ENCODE data around the gene SCAMP1. TPM values are rescaled to one million over a fixed set of nuclear protein-coding genes. Genes with fewer than 3 reads are reported as not detected.
"Not testable (repeated sequence)": the region's sequence is repeated elsewhere in the genome, so short reads cannot be mapped to it uniquely, and the experiment has no call there.

The SCAMP1 gene
- total RNA-seq, 2 donors from 2014 or later, result 24.8 to 31.4 TPM

DNA sequence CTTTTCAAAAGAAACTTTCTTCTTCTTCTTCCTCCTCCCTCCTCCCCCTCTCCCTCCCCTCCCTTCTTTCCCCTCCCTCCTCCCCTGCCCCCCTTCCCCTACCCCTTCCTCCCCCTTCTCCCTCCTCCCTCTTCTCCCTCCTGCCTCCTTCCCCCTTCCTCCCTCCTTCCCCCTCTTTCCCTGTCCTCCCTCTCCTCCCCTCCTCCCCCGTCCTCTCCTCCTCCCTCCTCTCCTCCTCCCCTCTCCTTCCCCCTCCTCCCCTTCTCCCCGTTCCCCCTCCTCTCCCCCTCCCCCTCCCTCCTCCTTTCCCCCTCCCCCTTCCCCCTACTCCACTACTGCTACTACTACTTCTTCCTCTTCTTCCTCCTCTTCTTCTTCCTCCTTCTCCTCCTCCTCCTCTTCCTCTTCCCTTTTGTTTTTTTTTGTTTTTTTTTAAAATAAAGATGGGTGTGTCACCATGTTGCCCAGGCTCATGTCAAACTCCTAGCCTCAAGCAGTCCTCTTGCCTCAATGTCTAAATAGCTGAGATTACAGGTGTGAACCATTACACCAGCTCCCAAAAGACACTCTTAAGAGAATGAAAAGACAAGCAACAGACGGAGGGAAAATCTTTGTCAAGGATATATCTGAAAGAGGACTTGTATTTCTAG is 87.5 kb downstream of the SCAMP1 start:
- Histone ChIP-seq H3K27me3 (replicated peaks; ENCODE audit: insufficient read depth) (no peaks in the 10 kb centered on the region), H3K4me1 (ENCODE audit: control insufficient read depth in 1 of 2, low read depth in 2 of 2) (no peaks in the 10 kb centered on the region), H3K36me3 (peaks cover 9% of the 10 kb centered on the region), H3K4me3 (no peak overlapping the region), H3K9me3 (no peaks in the 10 kb centered on the region), H3K27ac (no peak overlapping the region)
- TF ChIP-seq, protein P1, sequence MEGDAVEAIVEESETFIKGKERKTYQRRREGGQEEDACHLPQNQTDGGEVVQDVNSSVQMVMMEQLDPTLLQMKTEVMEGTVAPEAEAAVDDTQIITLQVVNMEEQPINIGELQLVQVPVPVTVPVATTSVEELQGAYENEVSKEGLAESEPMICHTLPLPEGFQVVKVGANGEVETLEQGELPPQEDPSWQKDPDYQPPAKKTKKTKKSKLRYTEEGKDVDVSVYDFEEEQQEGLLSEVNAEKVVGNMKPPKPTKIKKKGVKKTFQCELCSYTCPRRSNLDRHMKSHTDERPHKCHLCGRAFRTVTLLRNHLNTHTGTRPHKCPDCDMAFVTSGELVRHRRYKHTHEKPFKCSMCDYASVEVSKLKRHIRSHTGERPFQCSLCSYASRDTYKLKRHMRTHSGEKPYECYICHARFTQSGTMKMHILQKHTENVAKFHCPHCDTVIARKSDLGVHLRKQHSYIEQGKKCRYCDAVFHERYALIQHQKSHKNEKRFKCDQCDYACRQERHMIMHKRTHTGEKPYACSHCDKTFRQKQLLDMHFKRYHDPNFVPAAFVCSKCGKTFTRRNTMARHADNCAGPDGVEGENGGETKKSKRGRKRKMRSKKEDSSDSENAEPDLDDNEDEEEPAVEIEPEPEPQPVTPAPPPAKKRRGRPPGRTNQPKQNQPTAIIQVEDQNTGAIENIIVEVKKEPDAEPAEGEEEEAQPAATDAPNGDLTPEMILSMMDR (IDR thresholded peaks at IDR 0.05), result no peak
- DNase-seq (ENCODE audit: low spot score), result no peak
- ATAC-seq (ENCODE audit: insufficient number of reproducible peaks, low FRiP score, low read depth), result no peak

DNA sequence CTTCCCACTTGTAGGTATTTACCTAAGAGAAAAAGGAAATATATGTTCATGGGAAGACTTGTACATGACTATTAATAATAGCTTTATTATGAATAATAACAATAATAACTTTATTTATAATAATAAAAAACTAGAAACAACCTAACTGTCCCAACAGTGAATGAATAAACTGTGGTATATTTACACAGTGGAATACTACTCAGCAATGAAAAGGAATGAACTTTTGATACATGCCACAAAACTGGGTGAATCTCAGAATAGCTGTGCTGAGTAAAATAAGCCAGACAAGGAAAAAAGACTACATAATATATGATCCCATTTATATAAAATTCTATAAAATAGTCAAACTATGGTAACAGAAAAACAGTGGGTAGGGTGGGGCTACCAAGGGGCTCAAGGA is 88.7 kb downstream of the SCAMP1 start:
- TF ChIP-seq, protein P1 (IDR thresholded peaks at IDR 0.05), result no peak
- no peaks in the 10 kb centered on the region for H3K27me3 ChIP-seq (replicated peaks; ENCODE audit: insufficient read depth)
- ATAC-seq (ENCODE audit: insufficient number of reproducible peaks, low FRiP score, low read depth) (no peak), DNase-seq (ENCODE audit: low spot score) (no peak)
- no peaks in the 10 kb centered on the region for H3K9me3 ChIP-seq
- peaks cover 9% of the 10 kb centered on the region for H3K36me3 ChIP-seq
- no peaks in the 10 kb centered on the region for H3K4me1 ChIP-seq (ENCODE audit: control insufficient read depth in 1 of 2, low read depth in 2 of 2)
- H3K27ac ChIP-seq, result no peak overlapping the region
- no peak overlapping the region for H3K4me3 ChIP-seq

DNA sequence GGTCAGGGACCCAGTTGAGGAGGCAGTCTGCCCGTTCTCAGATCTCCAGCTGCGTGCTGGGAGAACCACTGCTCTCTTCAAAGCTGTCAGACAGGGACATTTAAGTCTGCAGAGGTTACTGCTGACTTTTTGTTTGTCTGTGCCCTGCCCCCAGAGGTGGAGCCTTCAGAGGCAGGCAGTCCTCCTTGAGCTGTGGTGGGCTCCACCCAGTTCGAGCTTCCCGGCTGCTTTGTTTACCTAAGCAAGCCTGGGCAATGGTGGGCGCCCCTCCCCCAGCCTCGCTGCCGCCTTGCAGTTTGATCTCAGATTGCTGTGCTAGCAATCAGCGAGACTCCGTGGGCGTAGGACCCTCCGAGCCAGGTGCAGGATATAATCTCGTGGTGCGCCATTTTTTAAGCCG is 97.1 kb downstream of the SCAMP1 start:
- not testable (repeated sequence) for ATAC-seq (ENCODE audit: insufficient number of reproducible peaks, low FRiP score, low read depth); DNase-seq (ENCODE audit: low spot score); H3K36me3 ChIP-seq; H3K9me3 ChIP-seq; H3K4me3 ChIP-seq; H3K4me1 ChIP-seq (ENCODE audit: control insufficient read depth in 1 of 2, low read depth in 2 of 2); H3K27me3 ChIP-seq (replicated peaks; ENCODE audit: insufficient read depth); H3K27ac ChIP-seq

DNA sequence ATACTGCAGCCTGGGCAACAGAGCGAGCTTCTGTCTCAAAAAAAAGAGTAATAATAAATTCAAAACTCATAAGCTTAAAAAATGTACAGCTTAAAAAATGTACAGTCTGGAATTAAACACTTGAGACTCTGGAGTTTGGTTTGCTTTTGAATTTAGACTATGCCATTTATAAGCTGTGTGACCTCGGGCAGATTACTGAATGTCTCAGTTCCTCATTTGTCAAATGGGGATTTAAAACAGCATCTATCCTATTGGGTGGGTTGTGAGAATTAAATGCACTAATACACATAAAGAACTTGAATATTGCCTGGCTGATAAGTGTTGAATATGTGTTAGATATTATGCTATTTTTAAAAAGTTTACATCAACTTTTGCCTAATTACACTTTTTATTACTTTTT is 98.4 kb downstream of the SCAMP1 start:
- no peaks in the 10 kb centered on the region for H3K27me3 ChIP-seq (replicated peaks; ENCODE audit: insufficient read depth)
- H3K4me3 ChIP-seq, result no peak overlapping the region
- H3K9me3 ChIP-seq, result no peaks in the 10 kb centered on the region
- no peak overlapping the region for H3K27ac ChIP-seq
- DNase-seq (ENCODE audit: low spot score) (no peak), ATAC-seq (ENCODE audit: insufficient number of reproducible peaks, low FRiP score, low read depth) (no peak)
- TF ChIP-seq, protein P1 (IDR thresholded peaks at IDR 0.05), result no peak
- H3K4me1 ChIP-seq (ENCODE audit: control insufficient read depth in 1 of 2, low read depth in 2 of 2), result no peaks in the 10 kb centered on the region
- no peaks in the 10 kb centered on the region for H3K36me3 ChIP-seq

DNA sequence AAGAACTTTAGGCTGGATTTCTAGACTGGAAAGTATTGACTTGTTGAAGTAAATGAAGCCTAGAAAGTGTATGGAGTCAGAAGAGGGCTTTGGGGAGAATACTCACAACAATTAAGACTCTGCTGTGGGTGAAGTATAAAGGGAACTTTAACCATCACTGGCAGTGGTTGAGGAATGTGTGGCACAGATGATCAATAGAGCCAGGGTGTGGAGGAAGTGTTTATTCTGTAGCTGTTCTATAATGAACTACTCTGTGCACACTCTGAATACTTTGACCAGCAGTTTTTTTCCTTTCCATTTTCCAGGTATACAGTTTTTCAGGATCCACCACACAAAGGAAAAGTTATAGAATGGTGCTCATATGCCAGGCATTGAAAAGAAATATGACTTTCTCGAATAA is 106.7 kb downstream of the SCAMP1 start:
- peaks cover 3% of the 10 kb centered on the region for H3K36me3 ChIP-seq
- ATAC-seq (ENCODE audit: insufficient number of reproducible peaks, low FRiP score, low read depth) (no peak), DNase-seq (ENCODE audit: low spot score) (no peak)
- TF ChIP-seq, protein P1 (IDR thresholded peaks at IDR 0.05), result no peak
- H3K4me1 ChIP-seq (ENCODE audit: control insufficient read depth in 1 of 2, low read depth in 2 of 2), result no peaks in the 10 kb centered on the region
- H3K27me3 ChIP-seq (replicated peaks; ENCODE audit: insufficient read depth), result no peaks in the 10 kb centered on the region
- H3K4me3 ChIP-seq, result no peak overlapping the region
- no peaks in the 10 kb centered on the region for H3K9me3 ChIP-seq
- no peak overlapping the region for H3K27ac ChIP-seq
